HG03135 (cell line): ENCODE data around the gene CSF1.

Source experiments
- ATAC-seq: cut with Tn5 transposase; IDR thresholded peaks from one replicate; pipeline ENCODE4 v1.9.1; 2021; ENCODE audit warnings: mild to moderate bottlenecking, moderate library complexity; ENCODE audit not compliant: unreplicated experiment

CSF1 gene

DNA sequence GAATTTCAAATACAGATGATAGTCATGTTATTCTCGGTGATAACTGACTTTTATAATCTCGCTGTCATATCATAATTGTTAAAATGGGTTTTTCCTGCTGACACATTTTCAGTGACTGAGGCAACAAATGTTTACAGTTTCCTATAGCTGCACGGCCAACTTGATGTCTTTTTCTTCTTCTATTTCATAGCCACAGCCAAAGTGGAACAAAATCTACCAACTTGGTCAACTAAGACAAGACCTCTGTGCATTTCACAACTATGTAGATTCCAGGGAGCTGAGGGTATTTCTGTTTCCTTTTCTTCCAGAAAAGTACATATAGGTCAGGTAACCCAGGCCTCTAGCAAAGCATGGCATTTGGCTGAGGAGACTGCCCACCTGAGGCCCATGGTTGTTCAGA, 63.5 kb downstream of the CSF1 start:
- no peak for ATAC-seq

DNA sequence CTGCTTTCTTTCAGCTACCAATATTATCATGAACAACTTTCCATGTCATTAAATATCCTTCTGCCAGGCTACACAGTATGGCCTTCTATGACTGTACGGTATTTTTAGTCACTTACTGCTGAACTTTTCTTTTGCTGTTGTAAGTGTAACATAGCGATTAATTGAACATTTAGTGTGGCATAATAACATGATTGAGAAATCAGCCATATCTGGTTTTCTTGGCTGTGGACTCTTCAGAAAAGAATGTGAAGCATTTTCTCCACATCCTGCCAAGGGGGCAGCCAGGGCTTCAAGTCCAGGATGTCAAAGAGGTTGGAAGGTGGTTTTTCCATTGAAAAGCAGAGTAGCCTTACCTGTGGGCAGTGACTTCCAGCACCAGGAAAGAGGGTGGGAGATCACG, 65.1 kb downstream of the CSF1 start:
- ATAC-seq = no peak

DNA sequence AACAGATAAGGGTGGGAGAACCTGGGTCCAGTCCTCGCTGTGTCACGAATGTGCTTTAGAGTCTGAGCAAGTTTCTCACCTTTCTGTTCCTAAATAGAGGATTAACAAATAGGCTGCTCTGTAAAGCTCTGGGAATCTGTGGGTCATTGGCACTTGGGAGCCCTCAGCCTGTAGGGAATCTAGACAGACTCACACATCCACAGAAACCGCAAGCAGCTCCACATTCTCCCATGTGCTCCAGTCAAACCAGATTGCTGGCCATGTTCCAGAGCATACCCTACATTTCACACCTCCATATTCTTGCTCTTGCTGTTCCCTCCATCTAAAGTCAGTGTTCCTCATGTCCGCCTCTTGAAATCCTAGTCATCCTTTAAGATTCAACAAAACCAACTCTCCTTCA, 66.1 kb downstream of the CSF1 start:
- ATAC-seq = no peak

DNA sequence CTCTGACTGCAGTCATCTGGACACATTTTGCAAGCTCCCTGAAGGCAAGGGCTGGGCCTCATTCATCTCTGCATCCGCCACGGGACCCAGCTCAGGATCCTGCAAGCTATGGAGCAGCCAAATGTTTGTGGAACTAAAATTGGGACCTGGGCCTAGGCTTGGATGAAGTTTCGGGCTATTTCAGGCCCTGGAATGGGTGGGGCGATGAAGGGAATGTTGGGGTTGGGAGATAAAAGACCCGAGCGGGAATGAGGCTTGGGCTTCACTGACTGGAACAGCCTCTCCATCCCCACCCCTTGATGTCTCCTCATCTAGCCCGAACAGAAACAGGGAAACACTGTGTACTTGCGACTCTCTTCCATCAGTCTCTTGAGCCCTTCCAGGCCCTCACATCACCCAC, 66.6 kb downstream of the CSF1 start:
- no peak for ATAC-seq

DNA sequence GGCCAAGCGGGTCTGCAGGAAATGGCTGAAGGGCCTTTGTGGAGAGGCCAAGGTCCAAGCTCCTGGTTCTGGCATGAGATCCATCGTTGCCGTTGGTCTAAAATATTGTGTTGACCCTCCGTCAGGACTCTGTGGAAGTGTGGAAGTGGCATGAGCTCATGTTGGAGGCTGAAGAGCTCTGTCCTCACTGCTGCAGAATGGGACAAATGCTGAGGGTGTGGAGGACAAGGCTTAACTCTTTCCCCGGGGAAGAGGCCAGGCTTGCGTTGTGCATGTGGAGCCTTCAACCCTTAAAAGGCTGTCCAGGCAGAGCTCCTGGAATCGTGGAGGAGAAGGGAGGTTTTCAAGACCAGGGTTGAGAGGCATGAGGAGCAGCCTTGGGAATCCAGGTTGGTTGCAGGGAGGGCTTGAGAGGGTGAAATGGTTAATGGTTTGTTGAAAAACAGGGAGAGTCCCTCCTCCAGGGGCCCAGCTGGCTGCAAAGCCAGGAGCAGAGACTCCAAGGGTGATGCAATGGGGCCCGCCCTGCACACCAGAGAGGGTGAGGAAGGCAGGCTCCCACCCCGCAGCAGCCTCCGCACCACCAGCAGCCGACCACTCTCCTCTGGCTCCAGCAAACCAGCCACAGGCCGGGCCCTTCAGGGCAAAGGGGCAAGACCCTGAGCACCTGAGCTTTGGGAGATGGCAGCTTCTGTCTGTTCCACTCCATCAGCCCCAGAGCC, 67.2 kb downstream of the CSF1 start:
- no peak for ATAC-seq

DNA sequence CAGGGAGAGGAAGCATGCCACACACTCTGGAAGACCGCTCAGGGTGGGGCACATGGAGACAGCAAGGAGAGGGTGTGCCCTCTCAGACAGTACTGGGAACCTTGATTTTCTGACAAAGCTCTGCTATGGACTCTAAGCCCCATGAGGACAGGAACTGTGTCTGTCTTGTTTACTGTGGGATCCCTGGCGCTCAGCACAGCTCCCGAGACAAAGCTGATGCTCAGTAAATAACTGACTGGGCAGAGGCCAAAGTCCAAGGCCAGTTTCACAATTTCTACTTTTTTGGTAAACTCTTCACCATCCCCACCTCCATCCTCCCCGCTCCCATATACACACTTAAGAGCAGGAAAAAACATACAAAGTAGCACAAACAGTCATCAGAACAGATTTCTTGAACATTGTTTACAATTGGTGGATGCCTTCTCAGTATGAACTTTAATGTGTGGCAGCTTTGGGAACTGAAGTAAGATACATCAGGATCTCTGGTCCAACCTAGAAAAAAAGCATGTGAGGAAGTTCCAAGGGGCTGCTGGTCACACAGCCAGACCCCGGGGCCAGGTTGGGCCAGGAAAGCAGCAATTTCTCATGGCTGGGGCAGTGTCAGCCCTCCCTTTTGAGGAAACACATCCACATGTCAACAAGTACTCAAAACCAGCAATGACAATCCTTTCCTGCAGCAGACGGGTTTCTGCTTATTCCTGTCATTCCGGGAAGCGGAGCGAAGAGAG, 68.3 kb downstream of the CSF1 start:
- ATAC-seq = no peak

DNA sequence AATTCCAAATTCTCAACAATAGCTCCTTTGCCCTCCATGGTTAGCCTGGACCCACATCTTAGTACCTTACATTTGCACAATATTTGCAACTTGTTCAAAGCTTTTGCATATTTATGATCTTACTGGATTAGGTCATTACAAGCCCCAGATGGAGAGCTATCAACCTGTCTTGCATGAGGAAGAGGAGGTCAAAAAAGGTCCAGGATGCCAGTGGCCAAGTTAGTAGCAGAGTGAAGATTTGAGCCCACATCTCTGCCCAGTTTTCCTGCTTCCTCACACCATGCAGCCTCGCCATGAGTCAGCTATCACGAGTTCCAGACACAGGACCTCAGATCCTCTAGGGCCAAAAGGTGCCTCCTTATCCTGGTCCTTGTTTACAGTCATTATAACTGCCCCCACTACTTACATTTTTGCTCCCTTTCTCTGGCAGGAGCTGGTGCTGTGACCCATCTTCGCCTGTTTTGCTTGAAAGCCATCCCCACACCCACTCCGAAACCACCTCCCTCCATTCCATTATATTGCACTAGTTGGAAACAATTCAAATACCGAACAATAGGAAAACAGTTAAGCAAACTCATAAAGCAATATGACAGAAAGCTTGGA, 68.9 kb downstream of the CSF1 start:
- ATAC-seq = no peak
